ENCODE data around the gene CCNQ. TPM values are rescaled to one million over a fixed set of nuclear protein-coding genes. Genes with fewer than 3 reads are reported as not detected.

The CCNQ gene
- total RNA-seq, 2 donors from 2014 or later = 8.6 to 23.9 TPM

- ATAC-seq (no peak), DNase-seq (no peak)
- Histone ChIP-seq H3K4me1 (peaks cover 4% of the 10 kb centered on the region), H3K4me3 (no peak overlapping the region), H3K27ac (no peak overlapping the region), H3K27me3 (no peaks in the 10 kb centered on the region), H3K36me3 (replicated peaks in 1 of 2; ENCODE audit: insufficient read depth in 1 of 2, low read depth in 2 of 2) (no peaks in the 10 kb centered on the region), H3K9me3 (no peaks in the 10 kb centered on the region)
- TF ChIP-seq POLR2A (IDR thresholded peaks at IDR 0.05) (no peak), CTCF (IDR thresholded peaks at IDR 0.05) (no peak)
- intact Hi-C loops (cut with DNase I) = no loop called here
- 73% methylated on average over 15 of the region's 15 CpGs; no CpG with 5 or more reads in 1 of the 2 donors for WGBS, 2 donors
Measured at GRCh38 chrX:153633607-153634180, 34.8 kb upstream of the CCNQ start.

GRCh38 chrX:153633048-153633447, 34.1 kb upstream of the CCNQ start:
- no peak overlapping the region for H3K27ac ChIP-seq

GRCh38 chrX:153632595-153632946, 33.6 kb upstream of the CCNQ start:
- no peak overlapping the region for H3K4me3 ChIP-seq
- no peak for ATAC-seq
- no peaks in the 10 kb centered on the region for H3K9me3 ChIP-seq
- WGBS, 2 donors = 92 to 100% methylated on average over 2 to 3 of the region's 7 CpGs
- no peak for DNase-seq
- peaks cover 4% of the 10 kb centered on the region for H3K4me1 ChIP-seq
- no peaks in the 10 kb centered on the region for H3K27me3 ChIP-seq
- H3K36me3 ChIP-seq (replicated peaks in 1 of 2; ENCODE audit: insufficient read depth in 1 of 2, low read depth in 2 of 2) = no peaks in the 10 kb centered on the region
- intact Hi-C loops (cut with DNase I) = no loop called here
- TF ChIP-seq POLR2A (IDR thresholded peaks at IDR 0.05) (no peak), CTCF (IDR thresholded peaks at IDR 0.05) (no peak)
- no peak overlapping the region for H3K27ac ChIP-seq

More at GRCh38 chrX:153633048-153633447, 34.1 kb upstream of the CCNQ start:
- H3K27me3 ChIP-seq = no peaks in the 10 kb centered on the region
- 89 to 100% methylated on average over 2 to 9 of the region's 14 CpGs for WGBS, 2 donors
- H3K4me1 ChIP-seq = peaks cover 4% of the 10 kb centered on the region
- H3K36me3 ChIP-seq (replicated peaks in 1 of 2; ENCODE audit: insufficient read depth in 1 of 2, low read depth in 2 of 2) = no peaks in the 10 kb centered on the region
- H3K4me3 ChIP-seq = no peak overlapping the region
- intact Hi-C loops (cut with DNase I) = no loop called here
- ATAC-seq (no peak), DNase-seq (no peak)
- TF ChIP-seq CTCF (IDR thresholded peaks at IDR 0.05) = no peak
- TF ChIP-seq POLR2A (IDR thresholded peaks at IDR 0.05) = no peak
- H3K9me3 ChIP-seq = no peaks in the 10 kb centered on the region

- no peak for ATAC-seq
- intact Hi-C loops (cut with DNase I) = no loop called here
- H3K27me3 ChIP-seq = no peaks in the 10 kb centered on the region
- TF ChIP-seq POLR2A (IDR thresholded peaks at IDR 0.05) (no peak), CTCF (IDR thresholded peaks at IDR 0.05) (no peak)
- WGBS, 2 donors = 91 to 92% methylated on average over 8 to 9 of the region's 19 CpGs
- H3K36me3 ChIP-seq (replicated peaks in 1 of 2; ENCODE audit: insufficient read depth in 1 of 2, low read depth in 2 of 2) = no peaks in the 10 kb centered on the region
- H3K4me1 ChIP-seq = peaks cover 4% of the 10 kb centered on the region
- no peak overlapping the region for H3K4me3 ChIP-seq
- DNase-seq = no peak
- no peak overlapping the region for H3K27ac ChIP-seq
- no peaks in the 10 kb centered on the region for H3K9me3 ChIP-seq
Measured at GRCh38 chrX:153631907-153632594, 33.1 kb upstream of the CCNQ start.

GRCh38 chrX:153631346-153631745, 32.4 kb upstream of the CCNQ start:
- intact Hi-C loops (cut with DNase I) = no loop called here
- Histone ChIP-seq H3K9me3 (no peaks in the 10 kb centered on the region), H3K27me3 (no peaks in the 10 kb centered on the region), H3K36me3 (replicated peaks in 1 of 2; ENCODE audit: insufficient read depth in 1 of 2, low read depth in 2 of 2) (no peaks in the 10 kb centered on the region), H3K27ac (no peak overlapping the region), H3K4me1 (peaks cover 4% of the 10 kb centered on the region), H3K4me3 (no peak overlapping the region)
- ATAC-seq = no peak
- TF ChIP-seq POLR2A (IDR thresholded peaks at IDR 0.05) (no peak), CTCF (IDR thresholded peaks at IDR 0.05) (no peak)
- WGBS, 2 donors = 85 to 95% methylated on average over 2 of the region's 2 CpGs
- DNase-seq = no peak
